Measurements from ENCODE around the gene TCF25.

Gene TCF25

DNA sequence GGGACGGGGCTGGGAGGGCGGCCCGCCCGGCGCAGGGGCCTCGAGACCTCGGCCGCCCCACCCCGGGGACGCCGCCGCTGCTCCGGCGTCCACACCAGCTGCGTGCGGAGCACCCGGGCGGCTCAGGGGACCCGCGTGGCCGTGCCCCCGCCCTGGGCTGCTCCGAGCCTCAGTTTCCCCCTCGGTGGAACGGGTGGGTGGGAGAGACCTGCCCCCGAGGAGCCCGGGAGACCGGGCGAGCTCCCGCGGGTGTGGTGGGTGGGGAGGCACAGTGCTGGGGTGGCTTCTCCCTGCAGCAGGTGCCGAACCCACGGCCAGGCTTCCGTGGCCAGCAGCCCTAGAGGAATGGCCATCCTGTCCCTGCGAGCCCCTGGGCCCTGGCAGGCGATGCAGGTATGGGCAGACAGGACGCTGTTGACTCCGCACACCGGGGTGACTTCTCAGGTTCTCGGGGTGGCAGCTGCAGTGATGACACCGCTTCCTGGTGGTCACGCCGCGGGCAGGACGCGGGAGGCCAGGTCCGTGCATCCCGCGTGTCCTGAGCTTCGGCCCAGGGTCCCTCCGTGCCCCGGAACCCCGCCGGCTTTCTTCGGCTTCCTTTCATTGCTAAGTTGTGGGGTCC is 75.8 kb downstream of the TCF25 start:
- peak in 1 of 3 donors; percentile 40 for DNase-seq

DNA sequence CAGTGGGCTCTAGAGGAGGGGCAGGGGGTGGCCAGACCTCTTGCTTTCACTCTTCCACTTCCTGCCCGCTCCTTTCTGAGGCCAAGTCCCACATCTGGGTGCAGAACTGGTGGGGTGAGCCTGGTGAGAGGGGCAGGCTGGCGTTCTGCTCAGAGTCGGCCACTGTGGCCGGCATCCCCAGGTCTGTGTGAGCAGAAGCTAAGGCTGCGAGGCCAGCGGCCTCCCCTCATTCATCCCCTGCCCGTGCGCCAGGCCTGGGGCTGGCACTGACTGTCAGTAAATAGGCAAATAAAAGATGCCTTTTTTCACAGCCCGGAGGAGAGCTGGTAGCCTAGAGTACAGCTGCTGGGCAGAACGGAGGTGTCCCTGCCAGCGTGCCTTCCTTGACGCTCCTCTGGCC is 76.4 kb downstream of the TCF25 start:
- DNase-seq: no peak

DNA sequence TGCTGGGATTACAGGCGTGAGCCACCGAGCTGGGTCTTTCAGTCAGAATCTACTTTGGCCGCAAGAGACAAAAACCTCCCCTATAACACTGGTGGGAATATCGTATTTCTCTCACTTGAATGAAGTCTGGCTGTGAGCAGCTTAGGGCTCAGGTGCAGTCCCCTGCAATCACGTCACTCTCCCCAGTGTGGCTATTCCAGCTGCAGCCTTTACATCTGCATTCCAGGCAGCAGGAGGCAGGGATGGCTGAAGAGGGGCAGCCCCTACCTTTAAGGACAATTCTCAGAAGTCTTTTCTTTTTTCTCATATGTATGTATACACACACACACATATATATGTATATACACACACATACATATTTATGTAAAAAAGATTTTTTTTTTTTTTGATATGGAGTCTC is 78.1 kb downstream of the TCF25 start:
- DNase-seq: no peak

DNA sequence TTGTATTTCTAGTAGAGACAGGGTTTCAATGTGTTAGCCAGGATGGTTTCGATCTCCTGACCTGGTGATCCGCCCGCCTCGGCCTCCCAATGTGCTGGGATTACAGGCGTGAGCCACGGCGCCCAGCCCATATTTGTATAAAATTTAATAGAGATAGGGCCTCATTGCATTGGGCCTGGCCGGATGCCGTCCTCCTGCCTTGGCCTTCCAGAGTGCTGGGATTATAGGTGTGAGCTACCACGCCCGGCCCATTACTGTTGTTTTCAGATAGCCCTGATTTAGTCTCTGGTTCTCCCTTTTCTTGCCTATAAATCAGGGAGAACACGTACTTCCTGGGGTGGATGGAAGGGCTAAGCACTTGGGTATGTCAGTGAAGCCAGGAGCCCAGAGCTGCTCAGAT is 78.7 kb downstream of the TCF25 start:
- DNase-seq: no peak

DNA sequence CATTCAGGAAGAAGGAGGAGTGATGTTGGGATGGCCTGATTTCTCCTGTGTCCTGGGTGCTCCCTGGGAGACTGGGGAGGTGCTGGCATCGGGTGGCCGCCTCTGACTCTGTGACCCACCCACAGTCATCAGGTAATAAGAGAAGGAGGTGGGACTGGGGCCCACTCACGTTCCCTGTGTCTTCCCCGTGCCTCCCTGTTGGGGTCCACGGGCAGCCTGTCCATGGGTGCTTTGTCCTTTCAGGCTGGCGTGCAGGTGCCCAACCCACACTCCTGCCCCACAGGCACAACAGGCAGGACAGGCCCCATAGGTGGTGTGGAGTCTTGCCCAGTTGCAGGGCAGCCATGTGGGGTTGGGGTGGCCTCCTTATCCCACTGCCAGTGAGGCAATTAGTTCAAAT is 79.2 kb downstream of the TCF25 start:
- DNase-seq: no peak

DNA sequence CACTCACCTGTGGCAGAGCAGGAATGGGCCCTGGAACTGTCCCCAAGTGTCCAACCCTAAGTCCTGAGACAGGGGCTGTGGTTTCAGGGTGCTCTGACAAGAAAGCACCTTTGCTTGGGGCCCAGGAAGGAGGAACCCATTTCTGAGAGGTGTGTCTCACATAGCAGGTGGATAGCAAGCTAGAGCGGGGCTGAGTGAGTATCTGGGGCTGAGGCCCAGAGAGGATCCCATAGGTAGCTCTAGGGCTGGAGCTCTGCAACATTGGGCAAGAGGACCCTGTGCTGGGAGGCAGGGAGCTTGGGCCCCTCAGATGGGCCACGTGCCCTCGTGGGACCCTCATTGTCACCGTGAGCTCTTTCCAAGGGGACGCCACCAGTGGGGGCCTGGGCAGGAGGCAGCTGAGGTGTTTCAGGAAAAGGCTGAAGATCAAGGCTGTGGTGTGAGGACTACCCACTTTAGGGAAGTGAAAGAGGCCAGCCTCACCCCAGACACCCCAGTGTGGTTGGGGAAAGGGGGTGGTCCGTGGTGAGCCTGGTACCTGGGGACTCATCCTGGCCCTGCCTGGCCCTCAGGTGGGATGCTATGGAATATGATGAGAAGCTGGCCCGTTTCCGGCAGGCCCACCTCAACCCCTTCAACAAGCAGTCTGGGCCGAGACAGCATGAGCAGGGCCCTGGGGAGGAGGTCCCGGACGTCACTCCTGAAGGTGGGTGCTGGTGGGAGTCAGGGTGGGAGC is 80.4 kb downstream of the TCF25 start:
- DNase-seq: no peak

DNA sequence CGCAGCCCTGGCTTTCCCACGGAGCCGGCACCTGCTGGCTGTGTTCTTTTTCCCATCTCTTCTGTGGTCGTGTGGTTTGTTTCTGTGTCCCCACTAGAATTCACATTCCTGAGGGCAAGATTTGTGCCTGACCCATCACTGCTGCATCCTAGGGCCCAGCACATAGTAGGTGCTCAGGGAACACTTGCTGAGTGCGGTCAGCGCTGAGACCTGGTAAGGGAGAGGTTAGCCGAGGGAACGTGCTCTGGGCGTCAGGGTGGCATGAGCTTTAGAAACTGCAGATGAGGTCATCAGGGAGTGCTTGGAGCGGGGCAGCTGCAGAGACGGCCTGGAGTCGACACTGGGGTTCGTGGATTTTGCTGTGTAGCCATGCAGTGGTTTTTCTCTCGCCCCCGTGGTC is 81.1 kb downstream of the TCF25 start:
- DNase-seq: no peak

DNA sequence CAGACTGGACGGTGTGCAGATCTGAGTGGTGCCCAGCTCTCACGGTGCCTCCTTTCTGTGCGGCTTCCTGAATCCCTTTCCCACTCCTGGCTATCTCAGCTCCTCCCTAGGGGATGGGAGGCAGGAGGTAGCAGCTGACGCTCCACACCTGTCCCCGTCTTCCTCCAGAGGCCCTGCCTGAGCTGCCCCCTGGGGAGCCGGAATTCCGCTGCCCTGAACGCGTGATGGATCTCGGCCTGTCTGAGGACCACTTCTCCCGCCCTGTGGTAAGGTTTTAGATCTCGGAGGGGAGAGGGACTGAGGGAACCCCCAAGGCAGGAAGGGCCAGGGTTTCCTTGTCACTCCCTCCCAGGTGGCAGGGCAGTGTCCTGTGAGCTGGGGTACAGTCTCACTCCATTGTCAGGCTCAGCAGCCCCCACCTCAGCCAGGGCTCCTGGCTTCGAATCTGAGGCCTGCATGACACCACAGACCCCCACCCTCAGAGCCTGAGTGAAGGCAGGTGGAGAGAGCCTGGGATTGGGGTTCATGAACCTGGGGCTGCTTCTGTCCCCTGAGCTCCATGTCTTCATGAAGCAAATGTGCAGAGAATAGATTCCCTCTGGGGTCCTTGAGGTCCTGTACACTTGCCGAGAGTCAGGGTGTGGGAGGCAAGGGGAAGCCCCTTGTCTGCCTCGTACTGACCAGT is 81.8 kb downstream of the TCF25 start:
- DNase-seq: no peak

DNA sequence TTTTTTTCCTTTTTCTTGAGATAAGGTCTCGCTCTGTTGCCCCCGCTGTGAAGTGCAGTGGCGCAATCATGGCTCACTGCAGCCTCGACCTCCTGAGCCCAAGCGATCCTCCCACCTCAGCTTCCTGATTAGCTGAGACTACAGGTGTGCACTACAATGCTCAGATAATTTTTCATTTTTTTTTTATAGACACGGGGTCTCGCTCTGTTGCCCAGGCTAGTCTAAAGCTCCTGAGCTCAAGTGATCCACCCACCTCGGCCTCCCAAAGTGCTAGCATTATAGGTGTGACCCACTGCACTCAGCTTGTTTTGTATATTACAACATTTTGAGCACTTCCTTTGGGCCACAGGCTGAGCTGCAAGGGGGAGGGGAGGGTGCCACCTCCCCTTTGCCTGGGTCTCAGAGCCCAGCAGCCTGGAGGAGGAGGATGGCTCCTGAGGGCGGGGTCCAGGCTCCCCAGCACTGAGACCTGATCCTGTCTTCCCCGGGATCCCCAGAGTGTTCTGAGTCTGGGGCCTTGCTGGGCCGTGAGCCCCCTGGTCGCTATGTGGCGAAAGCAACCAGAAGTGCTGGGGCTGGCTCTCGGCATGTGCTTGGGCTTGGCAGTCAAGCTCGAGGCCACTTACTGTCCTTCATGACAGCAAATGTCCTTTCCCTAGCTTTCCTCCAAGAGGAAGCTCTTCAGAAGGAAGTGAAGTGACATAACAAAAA is 83.3 kb downstream of the TCF25 start:
- DNase-seq: peak; percentile 71 to 82 (median 80)

DNA sequence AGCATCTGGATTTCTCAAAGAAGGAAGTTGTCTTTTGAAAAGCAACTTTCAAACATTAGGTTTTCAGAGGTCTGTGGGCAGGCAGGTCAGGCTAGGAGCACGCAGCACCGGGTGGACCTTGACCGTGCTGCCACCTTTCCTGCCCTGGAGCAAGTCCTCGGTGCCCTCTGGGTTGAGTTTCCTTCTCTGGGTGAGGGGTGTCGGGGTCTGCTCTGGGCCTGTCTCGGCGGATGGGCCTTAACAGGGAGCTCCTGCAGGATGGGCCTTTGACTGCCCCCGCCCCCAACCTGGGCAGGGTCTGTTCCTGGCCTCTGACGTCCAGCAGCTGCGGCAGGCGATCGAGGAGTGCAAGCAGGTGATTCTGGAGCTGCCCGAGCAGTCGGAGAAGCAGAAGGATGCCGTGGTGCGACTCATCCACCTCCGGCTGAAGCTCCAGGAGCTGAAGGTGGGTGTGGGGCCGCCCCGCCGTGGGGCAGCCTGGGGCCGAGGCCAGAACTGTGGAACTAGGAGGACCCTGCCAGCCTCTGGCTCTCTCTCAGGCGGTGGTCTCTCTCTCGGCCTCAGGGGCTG is 83.9 kb downstream of the TCF25 start:
- DNase-seq: peak in 1 of 3 donors; percentile 14

DNA sequence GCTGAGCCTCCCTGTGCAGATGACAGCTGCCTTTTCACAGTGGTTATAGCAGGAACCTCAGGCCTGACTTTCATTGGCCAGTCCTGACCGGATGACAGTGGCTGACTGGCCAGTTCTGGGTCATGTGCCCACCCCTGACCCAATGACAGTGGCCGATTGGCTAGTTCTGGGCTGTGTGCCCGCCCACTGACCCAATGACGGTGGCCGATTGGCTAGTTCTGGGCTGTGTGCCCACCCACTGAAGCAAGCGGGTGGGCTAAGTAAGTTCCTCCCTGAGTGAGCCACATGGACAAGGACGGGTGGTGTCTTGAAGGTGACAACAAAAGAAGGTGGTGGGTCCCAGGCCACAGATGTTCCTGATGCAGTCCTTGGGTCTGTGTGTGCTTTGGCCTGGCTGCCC is 84.7 kb downstream of the TCF25 start:
- DNase-seq: peak; percentile 77 to 86 (median 81)

DNA sequence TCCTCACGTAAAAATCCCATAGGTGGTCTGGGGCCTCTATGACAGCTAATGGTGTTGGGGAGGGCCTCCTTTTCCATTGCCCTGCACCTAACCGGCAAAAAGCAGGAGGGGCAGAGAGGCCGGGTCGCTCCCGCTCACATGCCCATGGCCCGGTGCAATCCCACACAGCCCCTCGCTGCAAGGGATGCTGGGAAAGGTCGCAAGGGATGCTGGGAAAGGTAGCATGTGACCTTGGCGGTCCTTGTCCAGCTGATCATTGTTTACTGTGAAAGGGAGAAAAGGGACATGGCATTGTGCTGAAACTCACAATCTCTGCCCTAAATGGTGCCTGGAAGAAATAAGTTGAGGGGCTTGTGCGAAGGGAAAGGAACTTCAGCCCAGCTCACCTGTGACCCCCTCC is 85.2 kb downstream of the TCF25 start:
- DNase-seq: no peak

DNA sequence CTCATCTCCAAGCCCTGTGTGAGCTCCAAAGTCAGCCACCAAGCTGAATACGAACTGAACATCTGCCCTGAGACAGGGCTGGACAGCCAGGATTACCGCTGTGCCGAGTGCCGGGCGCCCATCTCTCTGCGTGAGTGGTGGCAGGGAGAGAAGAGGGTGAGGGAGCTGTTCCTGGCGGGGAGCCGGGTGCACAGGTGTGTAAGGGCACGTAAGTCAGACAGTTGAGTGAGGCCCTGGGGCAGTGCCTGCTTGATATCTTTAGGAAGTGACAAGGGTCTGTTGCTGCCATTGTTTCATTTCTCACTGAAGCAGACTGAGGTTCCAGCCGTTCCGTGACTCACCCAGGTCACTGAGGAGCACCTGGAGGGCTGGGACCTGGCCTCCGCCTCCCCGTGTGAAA is 87.6 kb downstream of the TCF25 start:
- DNase-seq: no peak

Measured in suppressor macrophage treated with lipopolysaccharide for 1 hour (primary cell).